ENCODE results near the gene MAST4.
"Not testable (repeated sequence)": the region's sequence is repeated elsewhere in the genome, so short reads cannot be mapped to it uniquely, and the experiment has no call there.

MAST4 gene

DNA sequence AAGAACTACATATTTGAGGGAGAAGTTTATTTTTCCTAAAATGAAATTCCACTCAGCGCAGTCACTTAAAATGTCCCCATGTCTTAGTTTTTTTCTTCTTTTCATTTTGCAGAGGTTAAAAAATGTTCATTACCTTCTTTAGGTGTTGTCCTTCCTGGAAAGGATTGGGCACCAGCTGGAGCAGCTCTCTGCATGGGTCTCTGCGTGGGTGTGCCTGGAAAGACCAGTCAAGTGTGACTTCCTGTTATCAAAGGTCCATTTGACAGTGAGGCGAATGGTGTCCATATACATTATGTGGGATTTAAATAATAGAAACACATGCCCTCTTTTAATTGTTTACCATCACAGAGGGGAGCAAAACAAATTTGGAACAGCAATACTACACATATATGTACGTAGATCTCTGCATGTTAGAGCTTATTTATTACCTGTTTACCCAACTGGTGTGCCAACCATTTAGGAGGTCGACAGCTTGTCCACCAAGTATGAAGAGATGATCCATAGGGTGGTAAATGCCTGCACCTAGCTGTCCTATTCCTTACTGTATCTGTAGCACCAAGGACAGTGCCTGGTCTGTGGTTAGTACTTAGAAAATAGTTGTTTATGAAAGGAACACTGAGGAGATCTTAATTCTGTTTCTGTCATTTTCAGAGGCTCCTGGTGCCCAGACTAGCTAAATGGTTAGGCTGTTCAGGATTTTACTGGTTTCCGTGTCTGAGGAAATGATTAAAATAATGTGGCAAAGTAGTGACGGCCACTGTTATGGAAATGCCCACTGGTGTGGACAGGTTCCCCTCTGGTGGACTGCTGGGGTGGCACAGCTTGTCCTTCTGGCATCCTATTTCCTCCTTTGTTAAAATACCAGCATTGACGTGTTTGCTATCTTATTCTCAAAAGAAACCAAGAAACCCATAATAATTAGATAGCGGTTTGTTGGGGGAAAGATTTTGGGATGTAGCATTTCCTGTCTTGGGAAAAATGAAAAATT, 200.4 kb downstream of the MAST4 start:
- in situ Hi-C loops (cut with HindIII; ENCODE audit: low sequenced_read_pairs) = no loop called here

DNA sequence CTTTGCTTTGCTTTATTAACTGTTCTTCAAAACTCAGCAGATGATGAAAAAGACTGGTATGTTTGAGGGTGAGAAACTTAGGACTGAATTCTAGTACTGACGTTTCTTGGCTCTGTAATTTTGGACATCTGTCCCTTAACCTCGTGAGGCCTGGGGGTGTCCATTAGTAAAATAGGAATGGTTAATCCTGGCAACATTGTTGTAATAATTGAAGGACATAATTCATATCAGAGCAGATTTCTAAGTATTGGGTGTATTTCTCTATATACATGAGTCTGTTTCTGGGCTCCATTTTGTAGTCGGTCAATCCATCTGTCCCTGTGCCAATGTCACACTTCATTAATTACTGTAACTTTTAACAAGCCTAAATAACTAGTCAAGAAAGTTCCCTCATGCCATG, 206.7 kb downstream of the MAST4 start:
- in situ Hi-C loops (cut with HindIII; ENCODE audit: low sequenced_read_pairs) = no loop called here

DNA sequence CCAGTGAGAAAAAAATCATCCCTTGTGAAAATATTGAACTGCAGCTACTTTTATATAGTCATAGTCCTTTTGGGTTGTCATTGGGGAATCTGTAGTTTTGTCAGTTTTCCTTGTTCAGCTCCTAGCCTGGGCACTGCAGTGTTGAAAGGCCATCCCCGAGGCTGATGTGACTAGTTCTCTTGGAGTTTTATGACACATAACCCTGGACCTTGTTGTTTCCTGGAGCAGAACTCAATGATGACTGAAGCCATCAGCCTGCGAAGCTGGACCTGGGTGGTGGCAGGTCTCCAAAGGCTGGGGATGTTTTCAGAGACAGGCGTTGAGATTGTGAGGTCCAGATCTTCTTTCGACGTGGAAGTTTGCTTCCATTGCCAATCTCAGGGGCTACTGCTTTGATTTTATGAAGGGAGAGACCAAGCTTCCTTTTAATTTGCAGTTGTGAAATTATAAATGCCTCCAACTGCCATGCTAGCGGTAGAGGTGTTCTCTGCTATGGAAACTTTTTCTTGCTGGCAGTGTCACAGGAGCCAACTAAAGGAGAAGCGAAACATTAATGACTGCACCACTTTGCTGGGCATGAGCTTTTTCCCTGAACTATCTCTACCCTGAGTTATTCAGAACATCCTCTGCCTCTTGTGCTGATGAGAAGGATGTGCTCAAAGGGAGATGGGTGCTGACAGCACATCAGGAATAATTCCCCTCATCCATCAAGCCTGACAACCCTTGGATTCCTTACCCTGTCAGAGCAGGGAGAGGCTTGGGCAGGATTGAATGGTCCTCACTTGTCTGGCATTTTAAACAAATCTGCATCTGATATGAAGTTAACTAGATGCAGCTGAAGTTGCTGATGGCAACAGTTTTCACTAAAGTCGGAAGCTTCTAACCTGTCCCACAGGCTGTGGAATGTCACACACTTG, 209.6 kb downstream of the MAST4 start:
- in situ Hi-C loops (cut with HindIII; ENCODE audit: low sequenced_read_pairs) = no loop called here

DNA sequence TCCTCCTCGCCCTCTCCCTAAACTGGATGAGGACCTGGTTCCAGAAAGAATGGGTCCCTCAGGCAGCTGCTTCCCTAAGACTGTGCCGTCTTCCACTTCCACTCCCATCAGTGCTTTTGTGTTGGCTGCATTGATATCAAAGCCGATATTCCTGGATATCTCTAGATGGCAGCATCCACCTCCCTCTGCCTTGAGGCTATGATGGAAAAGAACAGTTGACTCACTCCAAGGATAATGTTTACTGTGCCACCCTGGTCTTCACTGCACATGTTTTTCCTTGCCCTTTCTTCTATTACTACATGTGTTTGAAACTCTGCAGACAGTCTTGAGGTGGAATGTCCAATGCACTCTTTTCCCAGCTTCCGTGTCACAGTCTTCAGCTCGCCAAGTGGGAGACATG, 211.6 kb downstream of the MAST4 start:
- in situ Hi-C loops (cut with HindIII; ENCODE audit: low sequenced_read_pairs) = no loop called here

DNA sequence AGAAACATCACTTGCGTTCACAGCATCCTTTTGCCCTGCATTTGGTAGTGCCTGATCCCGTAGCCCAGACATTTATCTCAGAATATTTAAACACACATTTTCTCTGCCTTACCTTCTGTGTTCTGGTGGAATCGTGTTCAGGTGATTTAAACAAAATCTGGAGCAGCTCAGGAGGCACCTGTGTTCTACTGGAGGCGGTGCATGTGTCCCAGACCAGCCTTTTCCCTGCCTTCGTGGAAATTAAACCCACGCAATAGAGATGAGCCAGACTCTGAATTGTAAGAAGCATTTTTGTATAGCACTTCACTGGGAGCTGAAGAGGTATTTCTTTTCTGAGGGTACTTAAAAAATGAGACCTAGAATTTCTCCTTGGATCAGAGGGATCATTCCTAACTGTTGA, 212.5 kb downstream of the MAST4 start:
- in situ Hi-C loops (cut with HindIII; ENCODE audit: low sequenced_read_pairs) = no loop called here

DNA sequence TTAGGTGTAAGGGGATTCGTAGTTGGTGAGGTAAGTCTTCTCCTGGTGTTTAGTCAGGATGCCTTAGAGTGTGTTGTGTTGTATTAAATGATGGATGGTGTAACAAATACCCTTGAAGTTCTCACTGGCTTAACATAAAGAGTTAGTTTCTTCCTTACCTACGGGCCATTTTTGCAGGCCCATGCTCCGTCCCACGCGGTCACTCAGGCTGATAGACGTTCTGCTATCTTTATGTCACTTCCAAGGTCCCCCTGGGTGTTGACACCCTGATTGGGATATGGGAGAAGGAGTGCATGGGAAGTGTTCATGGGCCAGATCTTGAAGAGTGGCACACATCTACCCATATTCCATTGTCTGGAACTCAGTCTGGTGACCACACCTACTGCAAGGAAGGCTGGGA, 214.0 kb downstream of the MAST4 start:
- in situ Hi-C loops (cut with HindIII; ENCODE audit: low sequenced_read_pairs) = no loop called here

DNA sequence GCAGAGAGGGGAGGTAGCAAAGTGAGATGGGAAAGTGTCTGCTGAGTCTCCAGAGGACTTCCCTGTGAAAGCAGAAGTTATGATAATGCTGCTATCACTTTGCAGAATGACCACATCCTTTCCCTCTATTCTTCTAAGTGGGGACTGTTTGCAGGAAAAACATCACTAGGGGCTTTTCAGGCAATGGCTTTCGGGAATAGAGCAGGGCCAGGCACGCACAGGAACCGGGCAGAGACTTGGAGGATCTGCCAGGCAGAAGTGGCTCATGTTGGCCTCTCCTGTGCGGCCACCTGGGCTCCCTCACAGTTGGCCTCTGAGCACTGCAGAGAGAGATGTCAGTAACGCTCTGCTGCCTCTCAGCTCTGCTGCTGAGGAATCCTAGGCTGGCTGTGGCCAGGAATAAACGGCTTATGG, 214.7 kb downstream of the MAST4 start:
- in situ Hi-C loops (cut with HindIII; ENCODE audit: low sequenced_read_pairs) = no loop called here

DNA sequence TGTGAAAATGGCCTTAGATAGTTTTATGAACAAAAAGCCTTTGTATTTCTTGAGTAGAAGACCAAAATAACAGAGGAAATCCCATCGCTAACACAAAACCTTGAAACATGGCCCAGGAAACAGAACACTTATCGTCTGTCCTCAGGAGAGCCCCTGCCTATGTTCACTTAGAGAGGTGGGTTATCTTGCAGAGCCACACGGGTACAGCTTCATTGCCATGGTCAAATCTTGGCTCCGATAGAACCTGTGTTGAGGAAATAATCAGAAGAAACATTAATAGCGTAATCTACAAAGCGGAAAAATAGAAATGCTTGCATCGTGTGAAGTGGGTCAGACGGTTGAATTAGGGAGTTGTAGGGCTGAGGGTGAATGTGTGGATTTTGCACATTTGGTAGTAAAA, 216.1 kb downstream of the MAST4 start:
- in situ Hi-C loops (cut with HindIII; ENCODE audit: low sequenced_read_pairs) = no loop called here

DNA sequence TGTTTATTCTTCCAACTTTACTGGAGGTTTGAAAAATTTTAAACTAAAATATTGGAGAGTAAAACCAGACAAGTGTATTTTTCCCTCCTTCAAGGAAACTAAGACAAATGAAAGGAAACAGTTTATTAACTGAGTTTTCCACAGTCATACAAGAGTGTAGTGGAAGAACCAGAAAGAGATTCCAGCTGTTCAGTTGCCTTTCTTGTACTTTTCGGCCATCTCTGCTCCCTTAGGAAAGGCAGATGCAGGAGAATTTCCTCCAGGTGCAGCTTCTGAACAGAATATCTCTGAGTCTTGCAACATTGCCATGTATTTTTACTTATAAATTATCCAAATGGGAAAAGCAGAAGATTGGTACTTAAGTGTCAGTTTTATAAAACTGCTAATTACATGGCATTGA, 217.1 kb downstream of the MAST4 start:
- in situ Hi-C loops (cut with HindIII; ENCODE audit: low sequenced_read_pairs) = no loop called here

DNA sequence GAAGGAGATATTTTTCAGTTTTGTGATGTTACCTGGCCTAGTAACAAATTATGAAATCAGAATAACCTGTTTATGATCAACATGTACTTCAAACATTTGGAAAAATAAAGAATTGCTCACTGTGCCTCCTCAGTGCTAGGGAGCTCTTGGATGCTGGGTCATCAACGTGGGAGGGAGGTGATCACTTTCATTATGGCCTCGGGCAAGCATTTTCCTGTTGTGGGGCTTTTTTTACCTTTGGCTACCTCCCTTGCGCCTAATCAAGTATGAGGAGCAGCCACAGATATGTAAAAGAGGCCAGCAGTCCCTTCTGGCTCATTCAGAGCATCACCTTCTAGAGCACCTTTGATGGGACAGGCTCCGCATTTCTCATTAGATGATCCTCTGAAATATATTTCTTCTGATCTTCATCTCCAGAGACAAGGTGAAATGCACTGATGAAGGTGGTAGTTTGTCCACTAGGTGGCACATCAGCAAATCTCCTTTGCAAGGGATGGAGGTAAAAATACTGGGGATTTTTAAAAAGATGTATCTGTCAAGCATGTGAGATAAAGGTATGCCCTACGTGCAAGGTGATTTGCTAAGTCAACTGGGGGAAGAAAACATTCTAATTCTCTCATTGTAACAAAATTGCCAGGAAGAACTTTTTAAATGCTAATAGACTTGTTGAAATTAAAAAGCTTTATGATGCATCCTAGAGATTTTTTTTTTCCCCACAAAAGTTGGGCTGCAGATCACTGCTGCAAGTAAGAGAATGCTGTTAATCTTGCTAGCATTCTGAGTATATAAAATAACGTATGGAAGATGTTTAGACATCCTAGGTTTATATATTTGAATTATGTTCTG, 218.2 kb downstream of the MAST4 start:
- in situ Hi-C loops (cut with HindIII; ENCODE audit: low sequenced_read_pairs) = no loop called here

DNA sequence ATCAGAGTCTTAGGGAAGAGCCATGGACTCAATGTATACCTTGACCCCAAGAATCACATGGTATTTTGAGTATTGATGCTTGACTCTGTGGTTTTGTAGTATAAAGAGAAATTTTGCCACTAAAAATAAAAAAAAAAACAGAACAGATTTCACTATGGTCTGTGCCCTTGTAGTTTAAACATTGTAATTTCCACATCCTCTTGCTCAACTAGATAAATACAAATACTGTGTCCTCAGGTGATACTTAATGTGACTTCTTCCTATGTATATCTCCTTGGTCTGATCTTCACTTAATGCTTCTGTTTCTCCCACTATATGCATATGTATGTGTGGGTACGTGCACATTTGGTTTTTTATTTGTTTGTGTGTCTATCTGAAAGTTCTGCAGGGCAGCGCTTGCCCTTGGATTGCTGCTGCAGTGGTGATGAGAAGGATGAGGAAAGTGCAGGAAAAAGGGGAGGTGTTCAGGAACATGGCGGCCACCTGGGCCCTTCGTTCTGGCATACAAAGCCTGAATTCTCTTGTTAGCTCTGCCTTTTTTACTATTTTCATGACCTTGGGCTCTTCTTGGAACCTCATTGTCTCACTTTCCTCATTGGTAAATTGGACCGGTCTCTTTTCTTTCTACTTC, 222.2 kb downstream of the MAST4 start:
- in situ Hi-C loops (cut with HindIII; ENCODE audit: low sequenced_read_pairs) = no loop called here

DNA sequence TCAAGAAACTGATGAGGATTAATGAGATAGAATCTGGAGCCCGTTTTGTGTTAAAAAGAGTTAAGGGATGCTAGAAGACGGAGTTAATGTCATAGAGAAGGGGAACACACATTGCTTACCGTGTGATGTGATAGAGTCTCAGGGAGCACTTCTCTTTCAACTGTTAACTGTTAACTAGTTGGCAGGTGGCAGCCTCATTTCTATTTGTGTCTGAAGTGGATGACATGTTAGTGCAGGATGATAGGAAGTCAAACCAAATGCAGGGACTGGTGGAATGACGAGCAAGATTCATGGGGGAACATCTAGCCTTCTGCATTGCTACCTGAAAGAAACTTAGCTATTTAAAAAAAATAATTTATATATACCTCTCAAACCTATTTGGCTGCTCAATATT, 222.7 kb downstream of the MAST4 start:
- in situ Hi-C loops (cut with HindIII; ENCODE audit: low sequenced_read_pairs) = no loop called here

DNA sequence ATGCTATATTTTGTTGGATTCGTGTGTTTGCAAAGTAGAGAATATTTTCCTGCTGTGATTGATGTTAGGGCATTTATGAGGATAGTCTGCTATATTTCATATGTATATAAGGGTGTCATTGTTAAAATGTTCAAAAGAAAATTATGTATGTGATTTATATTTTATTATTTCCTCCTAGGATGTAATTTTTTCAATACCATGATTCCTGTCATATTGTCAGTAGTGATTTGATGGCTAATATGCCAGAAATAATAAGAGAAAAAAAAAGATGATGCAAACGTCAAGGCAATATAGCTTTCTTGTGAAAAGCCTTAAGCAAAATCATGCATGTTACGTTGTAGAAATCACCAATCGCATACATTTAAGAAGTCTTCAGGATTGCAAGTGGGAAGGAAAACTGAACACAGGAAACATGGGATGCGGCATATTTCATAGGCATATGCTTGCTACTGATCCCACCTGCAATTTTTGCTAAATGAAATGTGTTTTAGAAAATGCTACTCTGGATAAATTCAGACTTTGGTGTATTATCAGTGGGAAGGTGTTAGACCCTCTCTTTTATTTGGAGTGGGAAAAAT, 224.5 kb downstream of the MAST4 start:
- in situ Hi-C loops (cut with HindIII; ENCODE audit: low sequenced_read_pairs) = no loop called here

DNA sequence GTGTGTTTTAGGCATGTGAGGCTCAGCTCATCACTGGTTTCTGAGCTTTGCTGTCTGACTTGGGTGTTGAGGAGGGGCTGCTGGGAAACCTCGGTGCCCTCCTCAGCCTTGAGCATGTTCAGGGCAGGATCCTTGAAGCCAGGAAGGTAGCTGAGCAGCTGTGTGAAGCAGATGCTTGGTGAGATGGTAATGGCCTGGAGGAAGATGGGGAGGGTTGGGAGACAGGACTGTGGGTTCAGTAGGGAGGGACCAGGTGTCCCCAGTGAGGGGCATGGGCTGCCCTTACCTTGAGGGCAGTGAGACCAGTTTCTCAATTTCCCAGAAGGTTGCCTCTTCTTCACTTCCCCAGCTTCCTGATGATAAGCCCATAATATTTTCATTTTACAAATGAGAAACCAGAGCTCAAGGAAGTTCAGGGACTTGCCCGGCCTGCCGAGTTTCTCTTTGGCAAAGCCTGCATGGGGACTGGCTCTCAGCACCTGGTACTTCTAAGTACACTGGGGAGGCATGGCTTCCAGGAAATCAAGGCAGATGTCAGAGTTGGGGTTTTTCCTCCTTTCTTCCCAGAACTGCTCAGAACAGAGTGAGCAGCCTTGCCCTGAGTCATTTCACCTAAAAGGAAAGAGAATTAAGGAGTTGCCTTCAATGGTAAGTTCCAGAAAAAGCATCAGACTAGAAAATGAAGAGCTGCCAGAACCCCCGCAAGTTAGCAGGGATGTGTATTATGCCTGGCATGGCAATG, 225.7 kb downstream of the MAST4 start:
- in situ Hi-C loops (cut with HindIII; ENCODE audit: low sequenced_read_pairs) = no loop called here

DNA sequence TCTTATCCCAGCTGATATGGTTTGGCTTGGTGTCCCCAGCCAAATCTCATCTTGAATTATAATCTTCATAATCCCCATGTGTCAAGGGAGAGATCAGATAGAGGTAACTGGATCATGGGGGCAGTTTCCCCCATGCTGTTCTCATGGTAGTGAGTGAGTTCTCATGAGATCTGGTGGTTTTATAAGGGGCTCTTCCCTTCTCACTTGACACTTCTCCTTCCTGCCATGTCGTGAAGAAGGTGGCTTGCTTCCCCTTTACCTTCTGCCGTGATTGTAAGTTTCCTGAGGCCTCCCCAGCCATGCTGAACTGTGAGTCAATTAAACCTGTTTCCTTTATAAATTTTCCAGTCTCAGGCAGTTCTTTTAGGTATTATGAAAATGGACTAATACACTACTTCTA, 226.7 kb downstream of the MAST4 start:
- in situ Hi-C loops (cut with HindIII; ENCODE audit: low sequenced_read_pairs) = not testable (repeated sequence)

DNA sequence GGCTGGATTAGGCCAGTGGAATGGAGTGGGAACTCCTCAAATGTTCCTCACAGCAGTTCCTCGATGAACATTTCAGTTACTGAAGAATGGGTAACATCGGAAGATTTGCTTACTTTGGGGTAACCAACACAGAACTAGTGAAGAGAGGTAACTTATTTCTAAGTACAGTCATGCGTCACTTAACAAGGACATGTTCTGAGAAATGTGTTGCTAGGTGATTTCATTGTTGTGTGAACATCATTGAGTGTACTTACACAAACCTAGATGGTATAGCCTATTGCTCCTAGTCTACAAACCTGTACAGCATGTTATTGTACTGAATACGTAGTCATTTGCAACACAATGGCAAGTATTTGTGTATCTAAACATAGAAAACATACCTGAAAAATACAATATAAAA, 228.3 kb downstream of the MAST4 start:
- in situ Hi-C loops (cut with HindIII; ENCODE audit: low sequenced_read_pairs) = no loop called here

DNA sequence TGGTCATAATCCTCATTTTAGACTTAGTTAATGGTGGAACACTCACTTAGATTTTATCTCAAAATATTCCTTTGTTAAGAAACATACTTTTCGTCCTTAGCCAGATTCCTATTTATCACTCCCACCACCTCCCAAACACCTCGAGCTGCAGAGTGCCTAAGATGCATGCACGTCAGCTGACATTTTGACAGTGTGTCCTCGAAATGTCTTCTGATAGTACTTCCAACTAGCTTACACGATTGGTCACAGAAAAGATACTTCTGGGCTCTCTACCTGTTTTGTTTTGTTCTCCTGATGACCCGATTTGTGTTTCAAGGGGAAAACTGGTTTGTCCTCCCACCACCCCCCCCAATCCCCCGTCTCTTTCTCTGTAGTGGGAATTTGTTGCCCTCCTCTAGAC, 230.1 kb downstream of the MAST4 start:
- in situ Hi-C loops (cut with HindIII; ENCODE audit: low sequenced_read_pairs) = no loop called here

DNA sequence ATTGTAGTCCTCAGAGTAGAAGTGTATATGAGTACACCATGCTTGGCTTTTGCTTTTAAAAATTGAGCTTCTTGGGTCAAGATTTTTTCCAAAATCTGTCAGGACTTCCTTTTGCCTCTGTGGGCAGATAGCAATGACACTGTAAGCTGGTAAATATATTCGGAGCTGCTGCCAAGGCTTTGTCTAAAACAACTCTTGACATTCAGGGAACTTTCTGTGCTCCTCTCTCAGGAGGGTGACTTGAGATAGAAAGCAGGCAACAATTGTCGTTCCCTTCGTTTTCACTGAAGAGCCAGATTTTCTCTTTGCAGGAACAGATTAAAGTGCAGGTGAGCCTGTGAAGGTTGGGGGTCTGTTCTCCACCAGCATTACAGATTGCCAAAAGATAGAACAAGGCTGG, 230.5 kb downstream of the MAST4 start:
- in situ Hi-C loops (cut with HindIII; ENCODE audit: low sequenced_read_pairs) = no loop called here

DNA sequence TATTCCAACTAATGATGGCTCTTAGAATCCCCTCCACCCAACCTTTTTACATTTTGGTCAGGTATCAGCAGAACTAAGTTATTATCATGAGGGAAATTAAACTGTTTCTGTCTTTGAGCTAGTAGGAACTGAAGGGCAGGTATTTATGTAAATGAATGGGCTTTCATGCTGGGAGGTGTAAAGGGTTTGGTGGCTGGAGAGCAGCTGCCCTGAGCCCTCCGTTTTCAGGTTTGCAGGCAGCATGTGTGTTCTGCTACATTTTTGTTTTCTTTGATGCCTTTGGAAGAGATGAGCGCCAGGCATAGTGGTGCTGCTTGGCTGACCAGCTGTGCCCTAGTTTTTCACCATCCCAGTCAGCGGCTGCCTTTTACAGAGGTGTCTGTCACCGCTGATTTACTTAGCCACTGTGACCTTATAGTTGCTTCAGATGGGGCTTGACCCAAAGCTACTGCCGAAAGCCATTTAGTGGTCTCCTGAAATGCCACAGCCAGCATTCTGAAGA, 231.9 kb downstream of the MAST4 start:
- in situ Hi-C loops (cut with HindIII; ENCODE audit: low sequenced_read_pairs) = no loop called here
